Left renal cortex interstitium (tissue), 4 donors: Measurements from ENCODE around the gene DMRTC2. TPM values are rescaled to one million over a fixed set of nuclear protein-coding genes. Genes with fewer than 3 reads are reported as not detected.

ENCODE experiments used
- DNase-seq, 4 donors: peaks; one replicate each; pipeline ENCODE4 v3.0.0-alpha.2; 2013; ENCODE audit warnings: low read depth in 4 of 4, low spot score in 2 of 4, missing footprints in 1 of 4
- polyA plus RNA-seq, 4 donors: library from polyadenylated mRNA; unstranded; fragments of 120-200 nt; gene quantifications; one replicate each; pipeline ENCODE4 v1.2.1, GENCODE V29; 2013; ENCODE audit not compliant: insufficient read length in 4 of 4

DMRTC2 gene
- polyA plus RNA-seq, 4 donors, result not detected

DNA sequence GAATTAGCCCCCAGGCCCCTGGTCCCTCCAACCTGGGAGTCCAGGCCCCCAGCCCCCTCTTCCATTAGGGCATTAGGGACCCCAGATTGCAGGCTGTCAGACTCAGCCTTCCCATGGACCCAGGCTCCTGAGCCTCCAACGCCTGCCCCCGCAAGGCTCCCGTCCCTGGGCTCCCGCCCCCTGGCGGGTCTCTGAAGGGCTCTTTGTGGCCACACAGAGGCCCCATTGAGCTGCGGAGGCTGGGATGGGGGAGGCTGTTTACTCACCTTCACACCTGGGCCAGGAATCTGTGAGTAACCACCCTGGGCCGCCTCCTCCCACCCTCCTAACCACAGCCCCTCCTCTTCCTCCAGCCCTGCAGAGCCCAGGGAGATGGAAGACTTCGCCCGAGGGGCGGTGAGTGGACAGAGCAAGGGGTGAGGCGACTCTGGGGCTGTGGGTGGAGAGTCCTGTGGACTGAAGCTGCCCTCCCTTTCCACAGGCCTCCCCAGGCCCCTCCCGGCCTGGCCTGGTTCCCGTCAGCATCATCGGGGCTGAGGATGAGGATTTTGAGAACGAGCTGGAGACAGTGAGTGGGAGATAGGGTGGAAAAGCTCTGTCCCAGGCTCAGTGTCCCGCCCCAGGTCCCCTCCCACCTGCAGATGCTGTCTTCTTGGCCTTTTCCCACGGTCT, 43.0 kb downstream of the DMRTC2 start:
- DNase-seq, result no peak

DNA sequence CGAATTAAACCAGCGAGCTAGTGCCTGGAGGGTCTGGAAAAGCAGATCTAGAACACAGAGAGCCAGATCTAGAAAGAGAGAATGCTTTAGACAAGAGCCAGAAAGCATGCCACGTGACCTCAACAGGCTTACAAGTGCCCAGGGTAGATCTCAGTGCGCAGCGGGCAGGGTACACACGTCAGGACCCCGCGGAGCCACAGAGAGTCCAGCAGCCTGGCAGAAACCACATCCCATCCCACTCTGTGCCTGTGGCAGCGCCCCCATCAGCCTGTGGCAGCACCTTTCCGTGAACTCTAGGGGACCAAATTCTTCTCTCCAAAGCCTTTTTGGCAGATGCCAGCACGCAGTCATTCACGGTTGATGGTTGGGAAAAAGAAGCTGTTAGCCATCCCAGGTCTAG, 44.1 kb downstream of the DMRTC2 start:
- no peak for DNase-seq

DNA sequence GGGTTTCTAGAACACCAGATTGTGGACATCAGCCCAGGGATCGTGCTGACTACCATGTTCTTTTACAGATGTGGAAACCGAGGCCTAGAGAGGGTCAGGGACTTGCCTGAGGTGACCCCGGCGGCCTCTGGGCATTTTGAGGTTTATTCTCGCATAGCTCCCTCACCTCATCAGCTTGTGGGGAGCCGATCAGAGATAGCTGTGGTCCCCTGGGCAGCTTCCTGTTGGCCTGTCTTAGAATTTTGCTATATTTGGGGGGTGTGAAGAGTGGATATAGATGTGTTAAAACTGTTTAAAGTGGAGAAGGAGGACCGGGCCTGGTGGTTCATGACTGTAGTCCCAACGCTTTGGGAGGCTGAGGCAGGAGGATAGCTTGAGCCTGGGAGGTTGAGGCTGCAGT, 45.1 kb downstream of the DMRTC2 start:
- no peak for DNase-seq

DNA sequence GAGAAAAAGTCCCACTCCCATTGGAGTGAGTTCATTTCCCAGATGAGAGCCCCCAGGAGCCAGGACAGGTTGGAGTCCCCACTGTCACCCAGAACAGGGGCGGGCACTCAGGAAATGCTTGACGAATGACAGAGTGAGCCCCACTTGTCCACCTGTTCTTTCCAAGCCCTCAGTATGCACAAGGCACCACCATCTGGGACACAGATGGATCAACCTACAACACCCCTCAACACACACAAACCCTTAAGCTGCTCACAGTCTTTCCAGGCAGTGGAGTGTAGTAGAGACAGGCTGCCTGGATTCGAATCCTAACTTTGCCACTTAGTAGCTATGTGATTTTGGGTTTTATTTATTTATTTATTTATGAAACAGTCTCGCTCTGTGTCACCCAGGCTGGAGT, 46.1 kb downstream of the DMRTC2 start:
- no peak for DNase-seq

DNA sequence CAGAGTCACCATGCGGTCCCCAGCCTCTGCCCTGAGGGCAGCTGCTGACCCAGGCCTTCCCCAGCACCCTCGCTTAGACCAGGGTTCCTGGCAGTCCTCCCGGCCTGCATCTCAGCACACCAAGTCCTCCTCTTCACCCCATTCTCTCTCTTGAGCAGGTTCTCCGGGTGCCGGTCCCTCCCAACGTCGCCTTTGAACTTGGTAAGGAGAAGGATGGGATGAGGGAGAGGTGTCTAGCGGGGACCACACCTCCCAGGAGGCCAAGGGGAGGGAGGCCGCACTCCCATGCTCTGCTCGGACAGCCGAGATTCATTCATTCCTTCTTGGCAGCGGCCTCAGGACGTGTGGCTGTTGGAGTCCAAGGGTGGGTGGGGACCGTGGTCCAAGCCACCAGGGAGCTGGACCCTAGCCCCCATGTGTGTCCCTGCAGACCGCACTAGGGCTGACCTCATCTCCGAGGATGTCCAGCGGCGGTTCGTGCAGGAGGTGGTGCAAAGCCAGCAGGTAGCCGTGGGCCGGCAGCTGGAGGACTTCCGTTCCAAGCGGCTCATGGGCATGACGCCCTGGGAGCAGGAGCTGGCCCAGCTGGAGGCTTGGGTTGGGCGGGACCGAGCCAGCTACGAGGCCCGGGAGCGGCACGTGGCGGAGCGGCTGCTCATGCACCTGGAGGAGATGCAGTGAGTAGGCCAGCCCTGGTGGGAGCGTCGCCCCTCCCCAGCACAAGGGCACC, 47.5 kb downstream of the DMRTC2 start:
- DNase-seq, result no peak

DNA sequence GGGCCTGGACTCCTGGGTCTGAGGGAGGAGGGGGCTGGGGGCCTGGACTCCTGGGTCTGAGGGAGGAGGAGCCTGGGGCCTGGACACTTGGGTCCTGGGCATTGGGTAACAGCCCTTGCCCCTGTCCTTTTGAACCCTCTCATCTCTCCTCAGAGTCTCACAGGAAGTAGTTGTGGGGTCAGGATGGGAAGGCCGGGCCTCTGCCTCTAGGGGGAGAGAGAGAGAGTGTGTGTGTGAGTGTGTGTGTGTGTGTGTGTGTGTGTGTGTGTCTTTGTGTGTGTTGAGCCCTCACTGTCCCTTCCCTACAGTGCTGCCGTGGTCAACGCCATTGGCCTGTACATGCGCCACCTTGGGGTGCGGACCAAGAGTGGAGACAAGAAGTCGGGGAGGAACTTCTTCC, 49.1 kb downstream of the DMRTC2 start:
- DNase-seq, result no peak

DNA sequence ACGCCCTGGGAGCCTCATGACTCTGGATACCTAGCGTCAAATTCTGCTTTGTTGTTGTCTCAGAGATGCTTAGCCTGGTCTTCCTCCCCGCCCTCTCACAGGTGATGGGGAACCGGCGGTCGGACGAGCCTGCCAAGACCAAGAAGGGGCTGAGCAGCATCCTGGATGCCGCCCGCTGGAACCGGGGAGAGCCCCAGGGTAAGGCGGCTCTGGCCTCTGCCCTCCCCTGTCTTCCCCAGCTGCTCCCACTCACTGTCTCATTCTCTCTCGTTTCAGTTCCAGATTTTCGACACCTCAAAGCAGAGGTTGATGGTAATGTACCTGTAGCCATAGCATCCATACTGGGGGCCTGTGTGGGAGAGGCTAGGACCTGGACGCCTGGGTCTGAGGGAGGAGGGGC, 49.5 kb downstream of the DMRTC2 start:
- DNase-seq, result no peak

DNA sequence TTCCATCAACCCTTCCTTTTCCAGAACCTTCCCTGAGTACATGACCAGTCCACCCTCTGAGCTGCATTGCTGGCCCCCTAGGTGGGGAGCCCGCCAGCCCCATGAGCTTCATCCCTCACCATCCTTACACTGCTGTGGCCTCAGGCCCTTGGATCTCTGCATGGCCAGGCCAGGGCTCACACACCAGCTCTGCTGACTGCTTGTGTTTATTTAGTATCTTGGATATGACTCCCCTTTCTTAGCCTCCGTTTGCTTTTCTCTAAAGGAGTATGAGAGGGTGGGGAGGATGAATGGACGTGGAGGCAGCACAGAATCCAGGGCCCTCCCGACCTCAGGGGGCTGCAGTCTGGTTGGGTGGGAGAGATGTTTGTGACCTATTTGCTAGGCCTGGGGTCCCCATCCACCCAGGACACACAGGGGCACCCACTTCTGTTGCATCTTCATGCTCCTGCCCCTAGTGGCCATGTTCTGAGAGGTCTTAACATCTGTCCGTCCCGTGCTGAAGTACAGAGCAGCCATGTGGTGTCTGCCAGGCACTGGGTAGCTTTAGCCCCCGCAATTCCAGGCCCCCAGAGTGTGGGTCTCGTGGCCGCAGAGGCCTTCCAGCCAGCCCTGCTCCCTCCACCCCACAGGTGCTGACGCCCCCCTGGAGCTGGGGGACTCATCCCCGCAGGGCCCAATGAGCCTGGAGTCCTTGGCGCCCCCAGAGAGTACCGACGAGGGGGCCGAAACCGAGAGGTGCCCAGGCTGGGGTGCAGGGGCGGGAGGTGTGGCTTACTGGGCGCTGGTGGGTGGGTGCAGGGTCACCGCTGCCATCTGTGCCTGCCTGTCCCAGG, 51.1 kb downstream of the DMRTC2 start:
- DNase-seq, result no peak

DNA sequence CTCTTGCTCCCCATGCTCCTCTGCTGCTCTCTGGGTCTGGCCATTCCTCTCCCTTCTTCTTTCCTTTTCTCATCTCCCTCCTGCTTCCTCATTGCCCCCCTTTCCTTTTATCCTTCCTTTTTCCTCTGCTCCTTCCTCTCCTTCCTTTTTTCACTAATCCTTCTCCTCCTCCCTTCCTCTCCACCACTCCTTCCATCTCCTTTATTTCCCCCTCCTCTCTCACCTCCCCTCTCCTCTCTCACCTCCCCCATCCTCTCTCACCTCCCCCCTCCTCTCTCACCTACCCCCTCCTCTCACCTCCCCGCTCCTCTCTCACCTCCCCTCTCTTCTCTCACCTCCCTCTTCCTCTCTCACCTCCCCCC, 51.7 kb downstream of the DMRTC2 start:
- DNase-seq, result no peak

DNA sequence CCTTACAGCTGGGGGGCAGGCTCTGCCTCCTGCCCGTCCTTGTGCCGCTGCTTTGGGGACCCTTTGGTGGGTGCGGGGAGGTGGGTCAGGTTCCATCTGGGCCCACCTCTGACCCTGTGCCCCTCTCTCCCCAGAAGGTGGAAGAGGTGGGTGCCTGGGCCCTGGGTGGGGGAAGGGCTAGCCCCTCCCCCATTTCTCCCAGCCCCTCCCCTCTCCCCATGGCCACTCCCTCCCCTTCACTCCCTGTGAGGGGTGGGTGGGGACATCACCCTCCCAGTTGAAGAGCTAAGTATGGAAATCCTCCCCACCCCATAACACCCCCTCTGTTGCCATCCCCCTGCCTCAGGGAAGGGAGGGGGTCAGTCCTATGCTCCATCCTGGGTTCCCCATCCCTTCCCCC, 52.3 kb downstream of the DMRTC2 start:
- DNase-seq, result no peak

DNA sequence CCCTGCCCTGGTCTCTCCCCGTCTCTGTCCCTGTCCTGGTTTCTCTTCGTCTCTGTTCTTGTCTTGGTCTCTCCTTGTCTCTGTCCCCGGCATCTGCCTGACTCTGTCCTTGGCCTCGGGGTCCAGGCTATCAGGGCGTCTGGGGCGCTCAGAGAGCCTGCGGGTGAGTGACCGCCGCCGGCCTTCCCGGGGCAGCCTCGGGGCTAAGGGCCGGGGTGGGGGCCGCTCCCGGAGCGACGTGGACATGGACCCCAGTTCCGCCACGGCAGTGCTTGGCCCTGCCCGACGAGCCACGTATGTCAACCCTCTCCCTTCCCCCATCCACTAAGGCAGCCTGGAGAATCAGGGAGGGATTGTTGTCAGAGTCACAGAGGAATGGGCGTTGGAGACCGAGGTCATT, 53.0 kb downstream of the DMRTC2 start:
- no peak for DNase-seq

DNA sequence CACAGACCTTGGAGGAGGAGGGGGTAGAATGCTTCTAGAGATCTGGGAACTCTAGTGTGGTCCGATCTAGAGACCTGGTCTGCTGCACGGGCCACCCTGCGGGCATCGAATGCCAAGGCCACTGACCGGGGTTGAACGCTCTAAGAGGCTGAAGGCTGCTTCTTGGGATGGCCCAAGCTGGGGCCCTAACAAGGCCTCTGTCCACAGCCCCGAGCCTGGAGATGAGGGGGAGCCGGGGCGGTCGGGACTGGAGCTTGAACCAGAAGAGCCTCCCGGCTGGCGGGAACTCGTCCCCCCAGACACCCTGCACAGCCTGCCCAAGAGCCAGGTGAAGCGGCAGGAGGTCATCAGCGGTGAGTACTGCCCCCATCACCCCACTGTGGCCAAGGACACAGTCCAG, 53.4 kb downstream of the DMRTC2 start:
- DNase-seq, result no peak

Other genes with a start within 250 kb of the DMRTC2 start
- under 1 TPM in 3 of 4 donors, not detected in 1; 0.11 to 0.22 (median 0.14) TPM for gene CEACAM4, start 218.0 kb upstream of the DMRTC2 start, polyA plus RNA-seq
- not detected for gene CEACAM7, start 156.8 kb upstream of the DMRTC2 start, polyA plus RNA-seq
- gene CEACAM5, start 136.4 kb upstream of the DMRTC2 start, polyA plus RNA-seq, result under 1 TPM; 0.08 to 0.13 (median 0.08) TPM
- gene CEACAM6, start 89.5 kb upstream of the DMRTC2 start, polyA plus RNA-seq, result under 1 TPM in 3 of 4 donors, not detected in 1; 0.07 to 0.24 (median 0.13) TPM
- not detected for gene CEACAM3, start 48.5 kb upstream of the DMRTC2 start, polyA plus RNA-seq
- gene LYPD4, start 359 bp upstream of the DMRTC2 start, polyA plus RNA-seq, result not detected
- gene RPS19, start 15.2 kb downstream of the DMRTC2 start, polyA plus RNA-seq, result 1,000 to 10,000 TPM; 1,257 to 2,145 (median 1,483) TPM
- under 1 TPM; 0.49 to 0.93 (median 0.82) TPM for gene CD79A, start 32.2 kb downstream of the DMRTC2 start, polyA plus RNA-seq
- 10 to 100 TPM; 32.1 to 77.6 (median 53.4) TPM for gene ARHGEF1, start 38.1 kb downstream of the DMRTC2 start, polyA plus RNA-seq
- under 1 TPM in 3 of 4 donors, not detected in 1; 0.07 to 0.25 (median 0.24) TPM for gene ERFL, start 83.4 kb downstream of the DMRTC2 start, polyA plus RNA-seq
- 100 to 1,000 TPM in 1 of 4 donors, 10 to 100 TPM in 3; 54.0 to 120 (median 77.3) TPM for gene RABAC1, start 114.3 kb downstream of the DMRTC2 start, polyA plus RNA-seq
- 1 to 10 TPM in 1 of 4 donors, under 1 TPM in 1, not detected in 2; 0.23 to 2.1 TPM for gene ATP1A3, start 149.2 kb downstream of the DMRTC2 start, polyA plus RNA-seq
- 10 to 100 TPM; 20.3 to 33.9 (median 25.9) TPM for gene GRIK5, start 225.2 kb downstream of the DMRTC2 start, polyA plus RNA-seq
- 10 to 100 TPM; 12.7 to 20.2 (median 16.8) TPM for gene ZNF574, start 231.1 kb downstream of the DMRTC2 start, polyA plus RNA-seq